ENCODE results near the gene ADAMTS12.

ADAMTS12 gene

DNA sequence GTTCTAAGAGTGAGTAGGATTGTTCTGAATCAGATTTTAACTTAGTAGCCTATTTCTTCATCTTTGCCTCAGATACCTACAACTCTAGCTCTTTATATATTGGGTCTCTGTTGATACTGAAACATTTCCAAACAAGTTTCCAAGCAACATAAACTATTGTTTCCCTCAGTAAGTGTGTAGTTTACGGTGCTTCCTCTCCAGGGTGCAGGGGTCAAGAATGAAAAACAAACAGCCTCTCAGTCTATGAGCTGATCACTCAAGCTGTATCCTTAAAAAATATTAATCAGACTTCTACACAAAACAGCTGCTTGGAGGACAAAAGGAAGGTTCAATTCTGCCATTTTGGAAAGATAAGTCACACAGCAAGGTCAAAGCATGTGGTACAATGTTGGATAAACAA, 75.0 kb downstream of the ADAMTS12 start:
- DNase-seq (ENCODE audit: low spot score): no peak
- in situ Hi-C loops (cut with MboI; ENCODE audit: low sequenced_read_pairs, unreplicated experiment): no loop called here
- TF ChIP-seq, protein P1, sequence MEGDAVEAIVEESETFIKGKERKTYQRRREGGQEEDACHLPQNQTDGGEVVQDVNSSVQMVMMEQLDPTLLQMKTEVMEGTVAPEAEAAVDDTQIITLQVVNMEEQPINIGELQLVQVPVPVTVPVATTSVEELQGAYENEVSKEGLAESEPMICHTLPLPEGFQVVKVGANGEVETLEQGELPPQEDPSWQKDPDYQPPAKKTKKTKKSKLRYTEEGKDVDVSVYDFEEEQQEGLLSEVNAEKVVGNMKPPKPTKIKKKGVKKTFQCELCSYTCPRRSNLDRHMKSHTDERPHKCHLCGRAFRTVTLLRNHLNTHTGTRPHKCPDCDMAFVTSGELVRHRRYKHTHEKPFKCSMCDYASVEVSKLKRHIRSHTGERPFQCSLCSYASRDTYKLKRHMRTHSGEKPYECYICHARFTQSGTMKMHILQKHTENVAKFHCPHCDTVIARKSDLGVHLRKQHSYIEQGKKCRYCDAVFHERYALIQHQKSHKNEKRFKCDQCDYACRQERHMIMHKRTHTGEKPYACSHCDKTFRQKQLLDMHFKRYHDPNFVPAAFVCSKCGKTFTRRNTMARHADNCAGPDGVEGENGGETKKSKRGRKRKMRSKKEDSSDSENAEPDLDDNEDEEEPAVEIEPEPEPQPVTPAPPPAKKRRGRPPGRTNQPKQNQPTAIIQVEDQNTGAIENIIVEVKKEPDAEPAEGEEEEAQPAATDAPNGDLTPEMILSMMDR (IDR thresholded peaks at IDR 0.05; ENCODE audit: borderline replicate concordance, control extremely low read depth, extremely low read depth, insufficient read depth, missing control alignments): no peak

DNA sequence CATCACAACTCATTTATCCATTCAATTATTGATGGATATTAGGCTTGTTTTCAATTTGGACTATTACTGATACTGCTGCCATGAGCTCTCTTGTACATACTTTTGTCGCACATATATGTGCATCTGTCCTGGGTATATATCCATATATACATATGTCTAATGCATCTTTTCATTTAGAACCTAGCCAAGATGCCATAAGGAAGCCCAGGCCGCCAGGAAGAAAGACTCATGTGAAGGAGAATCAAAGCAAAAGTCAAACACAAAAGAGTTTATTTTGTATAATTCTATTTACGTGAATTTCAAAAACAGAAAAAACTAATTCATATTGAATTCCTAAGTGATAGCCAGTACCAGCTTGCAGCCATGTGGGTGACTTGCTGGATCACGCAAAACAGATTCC, 79.0 kb downstream of the ADAMTS12 start:
- TF ChIP-seq, protein P1 (IDR thresholded peaks at IDR 0.05; ENCODE audit: borderline replicate concordance, control extremely low read depth, extremely low read depth, insufficient read depth, missing control alignments): no peak
- in situ Hi-C loops (cut with MboI; ENCODE audit: low sequenced_read_pairs, unreplicated experiment): no loop called here
- DNase-seq (ENCODE audit: low spot score): no peak

DNA sequence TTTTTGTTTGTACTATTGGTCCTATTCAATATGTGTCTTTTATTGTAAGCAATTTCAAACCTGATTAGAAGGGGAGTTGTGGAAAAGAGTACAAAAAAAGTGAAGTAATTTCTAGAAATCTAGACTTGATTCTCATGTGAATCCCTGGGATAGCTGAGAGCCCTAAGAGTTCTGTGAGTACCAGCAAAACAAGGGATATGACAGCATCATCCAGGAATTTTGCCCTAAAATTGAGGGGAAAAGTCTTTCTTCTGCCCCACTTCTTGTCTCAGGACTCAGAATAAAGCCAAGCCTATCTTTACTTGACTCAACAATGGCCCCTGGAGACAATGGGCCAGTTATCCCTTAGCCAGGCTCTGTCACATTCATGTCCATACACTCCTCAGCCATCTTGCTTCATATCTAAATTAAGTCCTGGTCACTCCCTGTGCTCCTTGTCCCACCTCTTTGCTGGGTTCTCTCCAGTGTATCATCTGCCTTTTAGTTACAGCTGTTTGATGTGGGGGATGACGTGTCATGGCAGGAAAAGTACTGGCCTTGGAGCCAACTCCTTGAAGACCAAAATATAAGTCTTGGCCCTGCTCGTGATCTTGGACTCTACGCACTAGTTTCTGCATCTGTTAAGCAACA, 81.2 kb downstream of the ADAMTS12 start:
- TF ChIP-seq, protein P1 (IDR thresholded peaks at IDR 0.05; ENCODE audit: borderline replicate concordance, control extremely low read depth, extremely low read depth, insufficient read depth, missing control alignments): no peak
- in situ Hi-C loops (cut with MboI; ENCODE audit: low sequenced_read_pairs, unreplicated experiment): no loop called here
- no peak for DNase-seq (ENCODE audit: low spot score)

DNA sequence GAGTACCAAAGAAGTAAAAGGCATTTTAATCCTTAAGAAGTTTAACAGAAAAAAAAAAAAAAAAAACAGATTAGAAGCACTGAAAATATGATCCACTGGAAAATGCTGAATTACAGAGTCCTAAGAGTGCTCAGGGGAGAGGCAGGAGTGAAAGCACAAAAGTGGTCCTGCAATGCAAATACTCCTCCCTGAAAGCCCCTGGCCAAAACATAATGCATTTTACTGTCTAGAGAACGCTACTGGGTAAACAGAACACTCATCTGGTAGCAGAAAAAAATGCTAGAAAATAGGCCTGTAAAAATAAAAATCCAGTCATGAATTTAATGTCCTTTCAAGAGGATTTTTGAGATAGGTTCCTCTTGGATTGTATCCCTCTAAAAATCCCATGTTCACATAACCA, 81.9 kb downstream of the ADAMTS12 start:
- TF ChIP-seq, protein P1 (IDR thresholded peaks at IDR 0.05; ENCODE audit: borderline replicate concordance, control extremely low read depth, extremely low read depth, insufficient read depth, missing control alignments): no peak
- in situ Hi-C loops (cut with MboI; ENCODE audit: low sequenced_read_pairs, unreplicated experiment): no loop called here
- DNase-seq (ENCODE audit: low spot score): no peak

DNA sequence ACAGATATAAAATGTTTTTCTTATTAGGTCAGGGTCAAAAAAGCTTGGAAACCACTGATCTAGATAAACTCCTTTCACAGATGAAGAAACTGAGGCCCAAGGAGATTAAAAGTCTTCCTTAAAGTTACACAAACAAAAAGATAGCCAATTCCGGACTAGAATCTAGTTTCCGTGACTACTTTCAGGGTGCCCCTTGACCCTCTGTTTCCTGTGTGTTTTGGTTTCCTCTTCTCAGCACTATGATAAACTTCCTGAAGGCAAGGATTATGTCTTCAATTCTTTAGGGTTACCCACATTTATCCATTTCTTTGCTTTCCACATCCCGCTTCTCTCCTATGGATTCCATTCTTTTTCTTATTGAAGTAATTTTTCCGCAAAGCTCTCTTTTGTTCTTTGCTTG, 83.1 kb downstream of the ADAMTS12 start:
- TF ChIP-seq, protein P1 (IDR thresholded peaks at IDR 0.05; ENCODE audit: borderline replicate concordance, control extremely low read depth, extremely low read depth, insufficient read depth, missing control alignments): no peak
- in situ Hi-C loops (cut with MboI; ENCODE audit: low sequenced_read_pairs, unreplicated experiment): no loop called here
- DNase-seq (ENCODE audit: low spot score): no peak

DNA sequence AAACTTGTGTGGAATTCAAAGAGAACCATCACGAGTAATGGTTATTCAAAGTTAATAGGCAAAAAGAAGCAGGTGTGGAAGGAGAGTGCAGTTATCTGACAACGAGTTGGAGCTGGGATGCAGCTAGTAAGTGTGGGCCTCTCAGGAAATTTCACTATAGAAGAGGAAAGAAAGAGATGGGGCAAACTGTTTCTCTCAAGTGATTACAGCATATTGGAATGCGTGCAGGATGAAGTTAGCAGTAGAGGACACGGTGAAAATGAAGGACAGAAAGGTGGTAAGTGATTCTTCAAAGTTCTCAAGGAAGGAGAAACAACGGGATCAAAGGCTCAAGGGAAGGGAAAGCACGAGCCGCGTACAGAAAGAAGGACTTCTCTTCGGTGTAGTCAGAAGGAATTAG, 84.0 kb downstream of the ADAMTS12 start:
- DNase-seq (ENCODE audit: low spot score): no peak
- TF ChIP-seq, protein P1 (IDR thresholded peaks at IDR 0.05; ENCODE audit: borderline replicate concordance, control extremely low read depth, extremely low read depth, insufficient read depth, missing control alignments): no peak
- in situ Hi-C loops (cut with MboI; ENCODE audit: low sequenced_read_pairs, unreplicated experiment): no loop called here

Measured in GM13976 (cell line).